Trophoblast cell (in vitro differentiated cells and primary cell): ENCODE measurements around the gene VTI1A.

Experiments
- DNase-seq, 2 donors: peaks; one replicate each; pipeline ENCODE4 v3.0.0-alpha.2; 2016
- H2AFZ ChIP-seq: 2 replicates; pipeline ENCODE4 v1.6.1; 2013; ENCODE audit warnings: low read length, moderate library complexity, mild to moderate bottlenecking; ENCODE audit not compliant: insufficient read depth, poor library complexity
- H2AK5ac ChIP-seq: 2 replicates; pipeline ENCODE4 v1.6.1; 2013; ENCODE audit warnings: mild to moderate bottlenecking, low read length
- H2BK120ac ChIP-seq: 2 replicates; pipeline ENCODE4 v1.6.1; 2013; ENCODE audit warnings: low read length, mild to moderate bottlenecking, moderate library complexity; ENCODE audit not compliant: insufficient read depth, poor library complexity
- H2BK12ac ChIP-seq: 2 replicates; pipeline ENCODE4 v1.6.1; 2013; ENCODE audit warnings: mild to moderate bottlenecking, low read length, moderate library complexity
- H2BK5ac ChIP-seq: 2 replicates; pipeline ENCODE4 v1.6.1; 2013; ENCODE audit warnings: low read length, low read depth, moderate library complexity, mild to moderate bottlenecking; ENCODE audit not compliant: poor library complexity
- H3K14ac ChIP-seq: 2 replicates; pipeline ENCODE4 v1.6.1; 2013; ENCODE audit warnings: mild to moderate bottlenecking, low read length
- H3K18ac ChIP-seq: 2 replicates; pipeline ENCODE4 v1.6.1; 2013; ENCODE audit warnings: mild to moderate bottlenecking, low read length
- H3K23ac ChIP-seq: 2 replicates; pipeline ENCODE4 v1.6.1; 2013; ENCODE audit warnings: low read length
- H3K27ac ChIP-seq: 2 replicates; pipeline ENCODE4 v1.5.1; 2013; ENCODE audit warnings: low read depth, mild to moderate bottlenecking, inconsistent platforms, low read length, moderate library complexity
- H3K27me3 ChIP-seq: 2 replicates; pipeline ENCODE4 v1.6.1; 2013; ENCODE audit warnings: inconsistent platforms, mild to moderate bottlenecking, low read length, moderate library complexity; ENCODE audit not compliant: insufficient read depth
- H3K36me3 ChIP-seq, 2 experiments: 1 replicate in 1 of 2; 2 replicates in 1 of 2; pipeline ENCODE4 v1.6.1; 2013; ENCODE audit warnings: low read length in 2 of 2, mild to moderate bottlenecking in 2 of 2, moderate library complexity in 1 of 2; ENCODE audit not compliant: insufficient read depth in 2 of 2, control insufficient read depth in 1 of 2
- H3K4ac ChIP-seq: 2 replicates; pipeline ENCODE4 v1.6.1; 2013; ENCODE audit warnings: low read depth, mild to moderate bottlenecking, low read length, moderate library complexity
- H3K4me1 ChIP-seq, 2 experiments: 1 replicate in 1 of 2; 2 replicates in 1 of 2; pipeline ENCODE4 v1.6.1; 2013; ENCODE audit warnings: low read length in 2 of 2, mild to moderate bottlenecking in 2 of 2, moderate library complexity in 1 of 2; ENCODE audit not compliant: insufficient read depth in 2 of 2, control insufficient read depth in 1 of 2
- H3K4me2 ChIP-seq: 2 replicates; pipeline ENCODE4 v1.6.1; 2013; ENCODE audit warnings: inconsistent platforms, mild to moderate bottlenecking, low read length, moderate library complexity
- H3K4me3 ChIP-seq: 2 replicates; pipeline ENCODE4 v1.5.1; 2013; ENCODE audit warnings: mild to moderate bottlenecking, low read depth, low read length, inconsistent platforms
- H3K79me1 ChIP-seq: one replicate; pipeline ENCODE4 v1.6.1; 2013; ENCODE audit warnings: low read length
- H3K79me2 ChIP-seq: 2 replicates; pipeline ENCODE4 v1.6.1; 2013; ENCODE audit warnings: low read length, mild to moderate bottlenecking; ENCODE audit not compliant: control insufficient read depth, insufficient read depth, poor library complexity
- H3K9ac ChIP-seq: 2 replicates; pipeline ENCODE4 v1.6.1; 2013; ENCODE audit warnings: mild to moderate bottlenecking, low read length
- H3K9me3 ChIP-seq: 2 replicates; pipeline ENCODE4 v1.6.1; 2013; ENCODE audit warnings: low read depth, mild to moderate bottlenecking, control low read depth, inconsistent platforms, low read length; ENCODE audit not compliant: insufficient read depth
- H4K12ac ChIP-seq: 2 replicates; pipeline ENCODE4 v1.6.1; 2013; ENCODE audit warnings: low read depth, mild to moderate bottlenecking, low read length, moderate library complexity
- H4K8ac ChIP-seq: 2 replicates; pipeline ENCODE4 v1.6.1; 2013; ENCODE audit warnings: low read depth, mild to moderate bottlenecking, low read length, moderate library complexity
- H4K91ac ChIP-seq: one replicate; pipeline ENCODE4 v1.6.1; 2013; ENCODE audit warnings: low read depth, mild to moderate bottlenecking, low read length, moderate library complexity
- WGBS: extraction: QIAGEN DNeasy Blood & Tissue Kit; methylation state at CpG from one replicate; pipeline ENCODE4 v1.1.7; 2013; ENCODE audit warnings: missing lambda C conversion rate; ENCODE audit not compliant: insufficient read length, insufficient coverage; ENCODE audit errors: extremely low coverage; 5-methylcytosine and 5-hydroxymethylcytosine counted together

Gene VTI1A

DNA sequence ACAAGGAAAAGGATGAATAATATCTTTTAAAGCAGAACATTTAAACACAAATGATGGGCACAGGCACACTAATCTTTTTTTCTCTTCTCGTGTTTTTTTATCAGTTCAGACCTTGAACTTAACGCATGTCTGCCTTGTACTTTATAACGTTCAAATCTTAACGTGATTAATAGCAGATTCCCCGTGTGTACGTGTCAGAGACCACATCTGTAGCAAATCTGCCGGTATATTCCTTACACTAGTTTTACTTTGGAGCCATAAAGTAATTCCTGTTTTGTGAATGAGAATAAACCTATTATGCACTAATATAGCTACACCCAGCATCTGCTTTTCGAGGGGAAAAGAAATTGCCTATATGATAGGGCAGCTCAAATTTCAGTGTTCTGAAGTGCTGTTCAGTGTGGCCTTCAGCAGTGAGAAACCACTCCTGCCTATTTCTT, 337.0 kb downstream of the VTI1A start:
- DNase-seq, result peak in 1 of 2 donors; percentile 2
- H3K27ac ChIP-seq, result peak overlapping the region; percentile 10
- no peak overlapping the region for H4K8ac ChIP-seq
- no peak overlapping the region for H2AK5ac ChIP-seq
- no peak overlapping the region for H3K4me3 ChIP-seq
- H3K4me2 ChIP-seq, result no peak overlapping the region
- H3K4me1 ChIP-seq, result peaks cover 7 to 10% of the 10 kb centered on the region in 2 experiments
- no peaks in the 10 kb centered on the region for H3K27me3 ChIP-seq
- no peak overlapping the region for H3K18ac ChIP-seq
- H3K9me3 ChIP-seq, result no peaks in the 10 kb centered on the region
- WGBS, result no CpG with 5 or more reads among the region's 8 CpGs
- no peak overlapping the region for H3K4ac ChIP-seq
- no peak overlapping the region for H4K12ac ChIP-seq
- peaks cover 8% of the 10 kb centered on the region for H3K79me1 ChIP-seq
- no peak overlapping the region for H4K91ac ChIP-seq
- H3K14ac ChIP-seq, result no peak overlapping the region
- no peaks in the 10 kb centered on the region for H3K36me3 ChIP-seq
- H2BK120ac ChIP-seq, result no peak overlapping the region
- H3K23ac ChIP-seq, result no peak overlapping the region
- H2BK12ac ChIP-seq, result no peak overlapping the region
- H2AFZ ChIP-seq, result no peak overlapping the region
- H3K9ac ChIP-seq, result no peak overlapping the region
- no peaks in the 10 kb centered on the region for H3K79me2 ChIP-seq
- no peak overlapping the region for H2BK5ac ChIP-seq

DNA sequence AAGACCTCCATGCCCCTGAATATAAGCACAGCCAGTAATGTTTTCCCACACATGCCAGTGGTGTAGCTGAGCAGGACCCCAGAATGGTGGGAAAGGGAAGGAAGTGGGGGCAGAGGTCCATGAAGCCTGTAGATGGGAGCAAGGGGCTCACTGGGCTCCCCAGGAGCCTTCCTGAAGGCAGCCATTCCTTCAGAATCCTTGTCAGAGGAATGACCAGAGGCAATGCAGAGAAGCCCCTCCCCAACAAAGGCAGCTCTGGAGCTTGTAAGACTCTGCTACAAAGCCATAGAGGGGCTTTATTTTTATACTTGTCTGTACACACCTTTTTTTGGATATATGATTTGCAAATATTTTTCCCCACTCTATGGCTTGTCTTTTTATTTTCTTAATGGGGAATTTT, 338.1 kb downstream of the VTI1A start:
- Histone ChIP-seq H4K12ac (no peak overlapping the region), H3K9ac (no peak overlapping the region), H2BK12ac (peak overlapping the region; percentile 80), H3K4ac (peak overlapping the region; percentile 37), H3K4me1 (peaks cover 7 to 8% of the 10 kb centered on the region in 2 experiments), H3K36me3 (no peaks in the 10 kb centered on the region), H3K79me2 (no peaks in the 10 kb centered on the region), H3K18ac (peak overlapping the region; percentile 54), H4K91ac (peak overlapping the region; percentile 81), H3K27me3 (no peaks in the 10 kb centered on the region), H2BK120ac (peak overlapping the region; percentile 74), H3K27ac (peak overlapping the region; percentile 17), H2BK5ac (peak overlapping the region; percentile 60), H3K14ac (peak overlapping the region; percentile 55), H2AK5ac (peak overlapping the region; percentile 49), H3K9me3 (no peaks in the 10 kb centered on the region), H2AFZ (no peak overlapping the region), H3K4me3 (no peak overlapping the region), H4K8ac (peak overlapping the region; percentile 22), H3K23ac (no peak overlapping the region), H3K79me1 (peaks cover 10% of the 10 kb centered on the region), H3K4me2 (no peak overlapping the region)
- no peak for DNase-seq

DNA sequence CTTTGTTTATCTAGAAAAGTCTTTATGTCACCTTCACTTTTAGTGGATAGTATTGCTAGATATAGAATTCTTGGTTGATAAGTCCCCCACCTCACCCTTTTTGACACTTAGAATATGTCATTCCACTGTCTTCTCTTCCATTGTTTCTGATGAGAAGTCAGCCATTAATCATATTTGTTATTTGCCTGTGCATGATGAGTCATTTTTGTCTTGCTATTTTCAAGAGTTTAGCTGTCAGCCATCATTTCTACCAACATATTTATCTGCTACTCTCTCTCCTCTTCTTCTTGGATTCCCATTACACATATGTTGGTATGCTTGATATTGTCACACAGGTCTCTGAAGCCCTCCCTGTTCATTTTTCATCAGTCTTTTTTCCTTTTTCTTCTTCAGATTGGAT, 342.2 kb downstream of the VTI1A start:
- Histone ChIP-seq H2AFZ (no peak overlapping the region), H2BK12ac (no peak overlapping the region), H3K4ac (no peak overlapping the region), H2BK120ac (no peak overlapping the region), H3K18ac (no peak overlapping the region), H3K27me3 (no peaks in the 10 kb centered on the region), H3K27ac (no peak overlapping the region), H3K79me2 (no peaks in the 10 kb centered on the region), H3K79me1 (peaks cover 12% of the 10 kb centered on the region), H2AK5ac (no peak overlapping the region), H4K91ac (no peak overlapping the region), H4K12ac (no peak overlapping the region), H3K9ac (no peak overlapping the region), H3K14ac (no peak overlapping the region), H3K4me2 (no peak overlapping the region), H3K23ac (no peak overlapping the region), H3K9me3 (no peaks in the 10 kb centered on the region), H3K4me1 (peaks cover 17 to 18% of the 10 kb centered on the region in 2 experiments), H3K4me3 (no peak overlapping the region), H3K36me3 (no peaks in the 10 kb centered on the region), H4K8ac (no peak overlapping the region), H2BK5ac (no peak overlapping the region)
- DNase-seq, result no peak

DNA sequence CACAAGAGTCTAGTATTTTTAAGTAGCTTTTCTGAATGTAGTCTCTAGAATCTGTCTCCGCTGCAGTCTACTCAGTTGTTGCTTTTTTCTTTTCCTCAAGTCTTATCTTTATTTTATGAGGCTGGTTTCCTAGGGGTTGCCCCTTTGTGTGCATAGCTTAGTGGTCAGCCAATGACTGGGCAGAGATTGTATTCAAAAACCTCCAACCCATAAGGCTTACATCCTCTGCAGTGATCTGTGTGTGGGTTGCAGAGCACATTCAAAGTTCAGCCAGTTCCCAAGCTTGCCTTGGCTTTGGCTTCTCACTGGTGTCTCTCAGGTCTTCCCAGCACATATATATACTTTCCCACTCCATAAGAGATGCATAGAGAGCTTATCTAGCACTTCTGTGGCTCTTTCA, 343.0 kb downstream of the VTI1A start:
- no peak overlapping the region for H4K8ac ChIP-seq
- peak overlapping the region; percentile 40 for H2BK5ac ChIP-seq
- peak overlapping the region; percentile 30 for H2BK12ac ChIP-seq
- no peaks in the 10 kb centered on the region for H3K27me3 ChIP-seq
- H3K36me3 ChIP-seq, result no peaks in the 10 kb centered on the region
- H2BK120ac ChIP-seq, result peak overlapping the region; percentile 43
- no peak overlapping the region for H3K4me2 ChIP-seq
- H3K79me1 ChIP-seq, result peaks cover 9% of the 10 kb centered on the region
- no peak overlapping the region for H3K9ac ChIP-seq
- peak overlapping the region; percentile 5 for H4K91ac ChIP-seq
- H3K18ac ChIP-seq, result peak overlapping the region; percentile 59
- no peak overlapping the region for H3K23ac ChIP-seq
- no peak overlapping the region for H2AFZ ChIP-seq
- H3K4me1 ChIP-seq, result peaks cover 14% of the 10 kb centered on the region in 2 experiments
- H3K9me3 ChIP-seq, result no peaks in the 10 kb centered on the region
- no peak overlapping the region for H4K12ac ChIP-seq
- no peak overlapping the region for H3K27ac ChIP-seq
- peak overlapping the region; percentile 47 for H2AK5ac ChIP-seq
- H3K4me3 ChIP-seq, result no peak overlapping the region
- no peak for DNase-seq
- no peaks in the 10 kb centered on the region for H3K79me2 ChIP-seq
- H3K14ac ChIP-seq, result no peak overlapping the region
- WGBS, result no CpG with 5 or more reads among the region's 1 CpG
- no peak overlapping the region for H3K4ac ChIP-seq
